IPS-11a (cell line): Measurements from ENCODE around the gene YIF1A.
"Not testable (repeated sequence)": the region's sequence is repeated elsewhere in the genome, so short reads cannot be mapped to it uniquely, and the experiment has no call there.

Experiments
- H3K4me3 ChIP-seq: one replicate; pipeline ENCODE4 v1.5.1; 2013; ENCODE audit warnings: low read depth, low read length, control low read depth

Gene YIF1A

DNA sequence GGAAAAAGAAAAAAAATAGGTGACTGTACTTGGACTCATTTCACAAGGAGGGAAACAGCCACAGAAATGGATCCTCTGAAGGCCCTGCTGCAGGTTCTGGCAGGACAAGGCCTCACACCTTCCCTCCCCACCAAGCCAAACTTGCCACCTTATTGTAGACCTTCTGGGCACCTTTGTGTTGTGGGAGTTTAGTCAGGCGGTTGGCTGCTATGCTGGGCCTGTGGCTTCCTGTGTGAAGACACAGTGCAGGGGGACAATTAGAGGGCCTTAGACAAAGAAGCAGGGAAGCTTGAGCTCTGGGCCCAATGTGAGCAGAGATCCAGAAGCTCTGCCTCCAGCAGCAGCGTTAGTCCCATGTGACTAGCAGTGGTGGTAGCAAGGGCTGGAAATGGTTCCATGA is 16.3 kb downstream of the YIF1A start:
- no peak overlapping the region for H3K4me3 ChIP-seq

DNA sequence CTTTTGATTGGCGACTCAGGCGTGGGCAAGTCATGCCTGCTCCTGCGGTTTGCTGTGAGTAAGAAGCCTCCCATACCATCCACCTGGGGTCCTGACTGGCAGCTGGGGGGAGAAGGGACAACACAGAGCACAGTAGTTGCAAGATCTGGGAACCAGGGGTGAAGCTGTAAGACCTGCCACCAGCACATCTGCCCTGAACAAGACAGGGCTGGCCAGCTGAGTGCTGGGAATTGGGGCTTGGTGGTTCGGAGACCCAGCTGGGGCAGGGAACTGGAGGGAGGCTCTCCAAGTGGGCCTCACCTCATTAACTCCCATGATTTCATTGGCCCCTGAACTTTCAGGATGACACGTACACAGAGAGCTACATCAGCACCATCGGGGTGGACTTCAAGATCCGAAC is 17.1 kb downstream of the YIF1A start:
- H3K4me3 ChIP-seq = no peak overlapping the region

DNA sequence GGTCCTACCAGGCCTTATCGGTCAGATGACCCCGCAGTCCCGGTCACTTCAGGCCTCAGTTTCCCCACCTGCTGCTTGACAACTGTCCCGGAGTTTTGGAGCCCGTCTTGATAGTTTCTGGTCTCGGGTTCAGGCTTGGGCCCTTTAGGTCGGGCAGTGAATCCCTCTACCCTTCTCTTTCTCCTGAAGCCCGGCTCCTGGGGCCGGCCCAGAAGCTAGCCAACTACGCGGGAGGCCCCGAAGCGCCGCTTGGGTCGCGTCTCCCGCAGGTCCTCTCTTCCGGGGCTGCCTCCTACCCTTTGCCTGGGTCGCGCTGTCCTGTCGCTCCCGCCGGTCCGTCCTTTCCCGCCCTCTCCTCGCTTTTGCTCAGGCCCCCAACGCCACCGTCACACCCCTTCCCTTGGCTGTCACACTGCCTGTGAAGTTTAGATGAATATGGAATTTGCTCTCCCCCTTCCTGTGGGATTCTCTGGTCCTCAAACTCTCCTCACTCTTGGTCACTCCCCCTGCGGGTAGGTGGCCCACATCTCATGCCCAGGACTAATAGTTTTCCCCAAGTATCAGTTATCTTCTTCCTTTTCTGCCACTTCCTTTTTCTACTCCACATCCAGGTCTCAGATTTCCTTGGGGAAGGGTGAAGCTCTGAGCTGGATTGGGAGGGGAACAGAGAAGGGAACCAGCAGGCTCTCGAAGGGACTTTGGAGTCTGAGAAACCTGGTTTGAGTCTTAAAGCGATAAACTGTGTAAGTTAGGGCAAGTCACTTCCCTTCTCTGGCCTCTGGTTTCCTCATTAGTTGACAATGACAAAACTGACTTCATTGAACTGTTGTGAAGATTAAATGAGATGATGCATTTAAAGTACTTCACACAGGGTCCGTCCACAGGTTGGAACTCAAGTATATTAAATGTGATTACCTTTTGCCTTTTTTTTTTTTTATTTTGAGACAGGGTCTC is 19.7 kb downstream of the YIF1A start:
- peak overlapping the region; percentile 78 for H3K4me3 ChIP-seq

DNA sequence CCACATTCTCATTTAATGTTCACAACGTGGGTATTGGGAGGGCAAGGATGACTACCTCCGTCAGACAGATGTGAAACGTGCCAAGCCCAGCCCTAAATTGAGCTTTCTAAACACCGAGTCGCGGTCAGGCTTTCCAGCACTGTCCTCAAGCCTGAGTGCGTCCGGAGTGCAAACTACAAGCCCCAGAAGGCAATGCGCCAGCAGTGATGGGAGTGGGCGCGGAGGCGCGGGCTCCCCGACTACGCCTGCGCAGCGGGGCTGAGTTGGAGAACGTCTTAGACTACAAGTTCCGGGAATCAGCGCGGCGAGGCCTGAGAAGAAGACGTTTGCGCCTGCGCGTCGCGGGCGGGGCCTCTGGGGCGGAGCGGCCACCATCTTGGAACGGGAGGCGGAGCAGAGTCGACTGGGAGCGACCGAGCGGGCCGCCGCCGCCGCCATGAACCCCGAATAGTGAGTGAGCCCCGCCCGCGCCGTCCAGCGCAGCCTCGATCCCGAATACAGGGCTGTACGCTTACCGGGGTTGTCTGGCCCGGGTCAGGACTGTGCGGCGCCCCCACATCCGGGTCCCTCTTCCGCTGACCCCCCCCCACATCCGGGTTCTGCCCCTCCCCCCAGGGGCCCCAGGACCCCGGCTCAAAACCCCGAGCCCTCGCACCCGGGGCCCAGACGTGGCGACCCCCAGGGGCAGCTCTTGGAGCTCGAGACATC is 20.5 kb downstream of the YIF1A start, which contains the start of gene RAB1B:
TSS of gene RAB1B (plus strand) at position 396 of the 708 bp plus-strand sequence. CDS start at position 437, 41 bp downstream.
- peak within 1 kb of the TSS; percentile 78 for H3K4me3 ChIP-seq

DNA sequence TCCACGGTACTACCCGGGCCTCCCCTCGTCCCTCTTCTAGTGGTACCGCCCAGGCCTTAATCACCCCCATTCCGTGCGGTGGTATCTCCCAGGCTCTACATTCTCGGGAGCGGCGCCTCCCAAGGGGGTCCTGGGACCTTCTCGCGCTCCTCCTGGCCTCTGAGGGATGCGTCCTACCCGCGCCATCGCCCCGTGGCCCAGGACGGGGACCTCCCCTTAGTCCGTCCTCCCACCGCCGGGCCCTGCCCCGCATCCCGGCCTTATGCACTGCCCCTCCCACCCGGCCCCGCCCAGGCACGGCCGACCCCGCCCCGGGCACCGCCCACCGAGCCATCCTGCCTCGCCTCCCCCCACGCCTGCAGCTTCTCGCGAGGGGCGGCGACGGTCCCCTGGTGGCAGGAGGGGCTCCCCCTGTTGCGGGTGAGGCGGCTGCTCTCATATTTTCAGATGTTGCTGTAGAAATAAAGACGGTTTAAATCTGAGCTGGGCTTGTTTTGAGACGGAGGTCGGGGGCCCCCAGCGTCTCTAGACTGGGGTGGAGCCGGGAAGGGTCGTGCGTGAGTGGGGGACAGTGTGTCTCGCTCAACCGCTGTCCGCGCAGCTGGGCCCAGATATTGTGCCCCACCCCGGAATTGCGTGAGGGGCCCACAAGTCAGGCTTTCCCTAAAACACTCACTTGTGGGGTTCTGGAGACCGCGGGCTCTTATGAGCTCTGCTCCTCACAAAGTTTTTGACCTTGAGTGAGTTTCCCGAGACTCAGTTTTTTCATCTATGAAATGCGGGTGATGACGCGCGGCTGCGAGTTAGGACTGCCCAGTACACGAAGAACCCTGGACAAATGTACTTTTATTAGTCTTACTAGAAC is 21.3 kb downstream of the YIF1A start:
- peak overlapping the region; percentile 60 for H3K4me3 ChIP-seq

DNA sequence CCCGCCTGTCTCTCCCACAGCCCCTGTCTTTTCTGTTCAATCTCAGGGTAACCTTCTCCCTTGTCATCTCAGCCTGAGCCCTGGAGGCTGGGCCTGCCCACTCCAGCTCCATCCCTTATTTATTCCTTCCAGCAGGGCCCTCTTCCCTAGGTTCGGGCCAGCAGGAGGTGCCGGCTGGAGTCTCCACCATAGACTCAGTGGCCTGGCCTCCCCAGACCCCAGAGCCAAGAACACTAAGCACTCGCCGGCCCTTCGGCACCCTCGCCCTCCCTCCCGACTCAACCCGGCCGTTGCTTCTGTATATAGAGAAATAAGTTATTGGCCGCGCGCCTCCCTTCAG is 21.9 kb downstream of the YIF1A start:
- peak overlapping the region; percentile 39 for H3K4me3 ChIP-seq

DNA sequence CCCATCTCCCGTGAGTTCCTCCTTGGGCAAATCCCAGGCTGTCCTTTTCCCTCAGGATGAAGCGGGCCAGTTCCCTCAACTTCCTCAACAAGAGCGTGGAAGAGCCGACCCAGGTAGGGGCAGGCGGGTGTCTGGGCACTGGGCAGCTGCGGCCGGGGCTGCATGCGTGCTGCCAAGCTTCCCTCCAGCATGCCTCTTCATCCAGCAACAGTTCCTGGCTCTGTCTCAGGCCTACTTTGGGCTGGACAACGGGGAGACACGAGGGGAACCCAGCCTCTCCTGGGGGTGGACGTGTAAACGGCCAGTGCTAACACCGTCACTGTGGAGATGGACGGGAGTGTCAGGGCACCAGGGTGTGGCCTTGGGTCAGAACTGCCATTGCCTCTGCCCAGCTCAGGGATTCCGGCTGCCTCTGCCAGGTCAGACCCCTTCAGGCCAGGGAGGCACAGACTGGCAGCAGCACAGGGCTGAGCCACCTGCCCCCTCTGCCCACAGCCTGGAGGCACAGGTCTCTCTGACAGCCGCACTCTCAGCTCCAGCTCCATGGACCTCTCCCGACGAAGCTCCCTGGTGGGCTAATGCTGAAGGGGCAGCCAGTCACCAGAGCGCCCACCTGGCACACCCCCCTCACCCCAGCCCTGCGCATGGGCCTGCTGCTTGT is 22.4 kb downstream of the YIF1A start:
- H3K4me3 ChIP-seq = no peak overlapping the region

DNA sequence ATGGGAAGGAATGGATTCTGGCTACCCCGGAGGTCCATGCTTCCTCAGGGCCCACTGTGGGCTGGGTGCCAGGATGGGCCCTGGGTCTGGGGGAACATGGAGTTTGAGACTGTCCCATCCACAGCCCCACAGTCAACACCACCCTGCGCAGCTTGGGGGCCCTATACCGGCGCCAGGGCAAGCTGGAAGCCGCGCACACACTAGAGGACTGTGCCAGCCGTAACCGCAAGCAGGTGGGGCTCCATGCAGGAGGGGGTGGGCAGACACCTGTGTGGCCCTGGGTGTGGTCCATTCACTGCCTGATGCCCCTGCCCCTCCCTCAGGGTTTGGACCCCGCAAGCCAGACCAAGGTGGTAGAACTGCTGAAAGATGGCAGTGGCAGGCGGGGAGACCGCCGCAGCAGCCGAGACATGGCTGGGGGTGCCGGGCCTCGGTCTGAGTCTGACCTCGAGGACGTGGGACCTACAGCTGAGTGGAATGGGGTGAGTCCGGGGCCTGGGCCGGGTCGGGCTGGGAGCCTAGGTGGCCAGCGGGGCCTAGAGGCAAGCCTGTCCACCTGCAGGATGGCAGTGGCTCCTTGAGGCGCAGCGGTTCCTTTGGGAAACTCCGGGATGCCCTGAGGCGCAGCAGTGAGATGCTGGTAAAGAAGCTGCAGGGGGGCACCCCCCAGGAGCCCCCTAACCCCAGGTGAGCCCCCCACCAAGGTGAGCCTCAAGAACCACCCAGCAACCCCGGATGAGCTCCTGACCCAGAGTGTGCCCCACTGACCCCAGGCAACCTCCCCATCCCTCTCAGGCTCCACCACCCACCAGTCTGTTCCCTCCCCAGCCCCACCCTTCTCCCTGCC is 23.2 kb downstream of the YIF1A start:
- no peak overlapping the region for H3K4me3 ChIP-seq

DNA sequence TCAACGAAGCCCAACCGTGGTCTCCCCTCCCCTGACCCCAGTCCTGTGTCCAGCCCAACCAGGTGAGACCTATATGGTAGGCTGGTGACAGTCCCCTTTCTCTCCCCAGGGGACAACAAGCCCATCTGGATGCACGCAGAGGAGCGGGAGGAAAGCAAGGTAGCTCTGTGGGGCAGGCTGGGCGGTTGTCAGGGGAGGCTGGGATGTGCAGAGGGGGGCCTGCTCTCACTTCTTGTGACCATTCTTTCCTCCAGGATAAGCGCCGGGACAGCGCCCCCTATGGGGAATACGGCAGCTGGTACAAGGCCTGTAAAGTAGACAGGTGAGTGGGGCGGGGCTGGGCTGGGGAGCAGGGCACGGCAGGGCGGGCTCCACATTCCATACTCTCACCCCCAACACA is 24.0 kb downstream of the YIF1A start:
- no peak overlapping the region for H3K4me3 ChIP-seq

DNA sequence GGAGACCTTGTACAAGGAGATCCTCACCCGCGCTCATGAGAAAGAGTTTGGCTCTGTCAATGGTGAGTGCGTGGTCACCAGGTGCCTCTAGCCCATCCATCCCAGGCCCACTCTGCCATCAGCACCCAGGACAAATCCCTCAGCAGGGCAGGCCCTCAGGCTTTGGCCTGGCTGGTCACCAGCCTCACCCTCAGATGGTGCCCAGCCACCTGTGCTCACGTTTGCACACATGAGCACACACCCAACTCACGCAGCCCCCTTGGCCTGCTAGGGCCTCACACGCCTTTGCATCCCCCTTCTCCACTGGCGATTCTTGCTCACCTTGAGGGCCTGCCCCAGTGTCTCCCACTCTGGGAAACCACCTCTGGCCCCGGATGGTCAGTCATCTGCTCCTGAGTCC is 24.6 kb downstream of the YIF1A start:
- no peak overlapping the region for H3K4me3 ChIP-seq

DNA sequence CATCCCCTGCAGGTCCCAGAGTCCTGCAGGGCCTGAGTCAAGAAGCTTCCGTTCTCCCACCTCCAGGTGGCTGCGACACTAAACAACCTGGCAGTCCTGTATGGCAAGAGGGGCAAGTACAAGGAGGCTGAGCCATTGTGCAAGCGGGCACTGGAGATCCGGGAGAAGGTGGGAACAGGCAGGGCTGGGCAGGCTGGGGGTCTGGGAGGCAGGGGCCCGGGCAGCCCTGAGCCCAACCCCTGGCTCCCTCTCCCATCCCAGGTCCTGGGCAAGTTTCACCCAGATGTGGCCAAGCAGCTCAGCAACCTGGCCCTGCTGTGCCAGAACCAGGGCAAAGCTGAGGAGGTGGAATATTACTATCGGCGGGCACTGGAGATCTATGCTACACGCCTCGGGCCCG is 25.2 kb downstream of the YIF1A start:
- H3K4me3 ChIP-seq = no peak overlapping the region

DNA sequence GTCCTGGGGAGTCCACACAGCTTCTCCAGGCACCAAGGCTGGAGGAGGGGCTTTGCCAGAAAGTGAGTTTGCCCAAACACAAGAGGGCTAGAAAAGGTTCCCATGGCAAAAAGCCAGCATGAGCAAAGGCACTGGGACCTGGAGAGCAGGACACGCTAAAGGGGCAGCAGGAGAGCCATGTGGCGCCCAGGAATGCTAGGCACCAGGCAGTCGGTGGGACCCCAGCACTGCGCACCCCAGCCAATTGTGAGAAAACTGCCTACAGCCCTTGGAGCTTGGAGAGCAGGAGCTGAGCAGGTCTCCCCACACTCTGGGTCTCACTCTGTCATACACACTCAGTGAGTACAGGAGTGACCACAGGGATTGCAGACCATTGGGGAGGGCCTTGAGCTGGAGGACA is 25.7 kb downstream of the YIF1A start:
- no peak overlapping the region for H3K4me3 ChIP-seq

DNA sequence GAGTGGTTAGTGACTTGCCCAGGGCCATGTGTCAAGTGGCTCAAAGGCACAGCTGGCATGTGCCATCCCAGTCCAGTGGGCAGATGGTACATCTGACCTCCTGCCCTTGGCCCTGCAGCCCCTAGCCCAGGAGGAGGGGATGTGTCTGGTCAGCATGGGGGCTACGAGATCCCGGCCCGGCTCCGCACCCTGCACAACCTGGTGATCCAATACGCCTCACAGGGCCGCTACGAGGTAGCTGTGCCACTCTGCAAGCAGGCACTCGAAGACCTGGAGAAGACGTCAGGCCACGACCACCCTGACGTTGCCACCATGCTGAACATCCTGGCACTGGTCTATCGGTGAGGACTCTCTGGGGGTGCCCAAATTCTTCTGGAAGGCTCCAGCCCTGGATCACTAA is 26.2 kb downstream of the YIF1A start:
- H3K4me3 ChIP-seq = no peak overlapping the region

DNA sequence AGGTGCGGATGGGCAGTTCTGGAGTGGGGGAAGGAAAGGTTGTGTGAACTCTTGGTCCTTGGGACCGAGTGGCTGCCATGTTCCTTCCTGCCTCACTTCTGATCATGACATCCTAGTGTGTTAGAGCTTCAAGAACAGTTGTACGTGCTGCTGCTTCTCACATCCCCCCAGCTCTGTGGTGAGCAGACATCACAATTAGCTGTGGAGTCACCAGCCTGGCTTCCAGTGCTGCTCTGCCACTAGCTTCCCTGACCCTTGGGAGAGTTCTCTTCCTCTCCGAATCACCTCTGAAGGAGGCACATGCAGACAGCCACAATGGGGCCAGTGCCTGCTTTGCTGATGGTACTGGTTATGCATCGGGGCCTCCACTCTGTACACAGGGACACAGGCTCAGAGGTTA is 26.8 kb downstream of the YIF1A start:
- H3K4me3 ChIP-seq = no peak overlapping the region

DNA sequence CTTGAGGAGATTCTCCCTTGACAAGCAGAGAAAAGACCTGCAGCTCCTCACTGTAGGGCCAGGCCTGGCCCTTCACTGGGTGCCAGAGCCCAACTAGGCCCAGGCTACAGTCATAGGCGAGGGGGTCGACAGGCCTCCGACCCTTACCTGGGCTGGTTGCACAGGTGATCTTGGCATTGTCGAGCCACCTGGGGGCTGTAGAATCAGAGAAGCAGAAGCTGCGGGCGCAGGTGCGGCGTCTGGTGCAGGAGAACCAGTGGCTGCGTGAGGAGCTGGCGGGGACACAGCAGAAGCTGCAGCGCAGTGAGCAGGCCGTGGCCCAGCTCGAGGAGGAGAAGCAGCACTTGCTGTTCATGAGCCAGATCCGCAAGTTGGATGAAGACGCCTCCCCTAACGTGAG is 27.4 kb downstream of the YIF1A start:
- no peak overlapping the region for H3K4me3 ChIP-seq

DNA sequence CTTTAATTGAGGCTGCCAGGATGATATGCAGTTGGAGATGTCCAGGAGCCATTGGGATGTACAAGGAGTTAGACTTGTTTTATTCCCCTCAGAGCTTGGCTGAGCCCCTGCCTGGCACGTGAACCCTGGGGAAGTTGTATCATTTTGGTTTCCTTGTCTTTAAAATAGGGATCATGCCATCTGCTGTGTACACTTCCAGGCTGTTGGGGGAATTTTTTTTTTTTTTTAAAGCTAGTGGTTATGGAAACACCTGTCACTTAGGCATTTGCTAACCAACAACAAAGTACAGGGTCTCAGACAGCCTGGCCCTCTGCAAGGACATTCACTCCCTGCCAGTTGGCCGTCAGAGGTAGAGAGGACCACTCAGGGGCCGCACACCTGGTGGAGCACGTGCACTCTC is 29.0 kb downstream of the YIF1A start:
- no peak overlapping the region for H3K4me3 ChIP-seq

DNA sequence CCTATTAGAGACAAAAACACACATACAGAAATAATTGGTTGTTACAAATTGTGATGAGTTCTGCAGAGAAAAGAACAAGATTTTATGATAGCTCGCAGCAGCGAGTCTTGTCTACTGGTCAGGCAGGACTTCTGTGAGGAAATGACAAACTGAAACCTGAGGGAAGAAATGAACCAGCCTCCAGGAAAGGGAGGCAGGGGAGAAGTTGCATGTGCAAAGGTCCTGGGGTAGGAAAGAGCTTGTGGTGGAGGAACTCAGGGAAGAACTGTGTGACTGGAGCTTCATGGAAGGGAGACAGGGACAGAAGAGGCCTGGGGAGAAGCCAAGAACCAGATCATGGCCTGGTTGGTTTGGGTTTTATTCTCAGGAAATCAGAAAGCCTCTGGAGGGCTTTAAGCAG is 29.7 kb downstream of the YIF1A start:
- no peak overlapping the region for H3K4me3 ChIP-seq

DNA sequence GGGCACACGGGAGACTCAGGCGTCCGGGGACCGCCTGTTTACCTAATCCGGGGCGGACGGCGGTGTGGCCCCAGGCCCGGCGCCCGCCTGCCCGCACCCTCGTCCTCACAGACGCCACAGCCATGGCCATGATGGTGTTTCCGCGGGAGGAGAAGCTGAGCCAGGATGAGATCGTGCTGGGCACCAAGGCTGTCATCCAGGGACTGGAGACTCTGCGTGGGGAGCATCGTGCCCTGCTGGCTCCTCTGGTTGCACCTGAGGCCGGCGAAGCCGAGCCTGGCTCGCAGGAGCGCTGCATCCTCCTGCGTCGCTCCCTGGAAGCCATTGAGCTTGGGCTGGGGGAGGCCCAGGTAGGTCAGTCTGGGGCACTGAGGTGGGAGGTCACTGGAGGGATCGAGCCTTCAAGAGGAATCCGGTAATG is 30.5 kb downstream of the YIF1A start:
- peak overlapping the region; percentile 73 for H3K4me3 ChIP-seq

DNA sequence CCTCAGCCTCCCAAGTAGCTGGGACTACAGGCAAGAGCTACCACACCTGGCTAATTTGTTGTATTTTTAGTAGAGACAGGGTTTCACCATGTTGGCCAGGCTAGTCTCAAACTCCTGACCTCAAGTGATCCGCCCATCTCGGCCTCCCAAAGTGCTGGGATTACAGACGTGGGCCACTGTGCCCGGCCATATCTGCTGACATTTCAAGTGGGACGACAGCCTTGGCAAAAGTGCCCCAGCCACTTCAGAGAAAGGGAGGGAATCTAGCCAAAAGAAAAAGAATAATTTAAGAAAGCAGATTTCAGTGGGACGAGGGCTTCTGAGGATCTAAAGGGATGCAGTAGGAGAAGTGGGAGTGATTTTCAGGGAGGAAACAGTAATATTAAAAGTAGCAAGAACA is 35.9 kb downstream of the YIF1A start:
- not testable (repeated sequence) for H3K4me3 ChIP-seq

DNA sequence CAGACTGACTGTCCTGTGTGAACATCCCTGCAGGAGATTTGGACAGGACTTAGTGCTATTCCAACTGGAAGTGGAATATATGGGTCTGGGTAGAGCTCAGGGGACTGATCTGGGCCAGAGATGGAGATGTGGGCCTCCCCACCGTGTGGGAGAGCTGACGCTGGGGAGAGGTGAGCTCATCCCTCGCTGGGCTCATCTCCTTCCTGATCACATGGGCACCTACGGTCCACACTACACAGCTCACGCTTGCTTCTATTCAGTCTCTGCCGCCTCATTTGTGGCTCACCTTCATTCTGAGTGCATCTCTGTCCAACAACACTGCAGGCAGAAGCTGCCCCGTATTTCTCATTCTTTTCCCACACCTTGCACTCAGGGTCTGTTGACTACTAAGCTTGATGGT is 37.1 kb downstream of the YIF1A start:
- no peak overlapping the region for H3K4me3 ChIP-seq
